Measurements from ENCODE around the gene OCRL. TPM values are rescaled to one million over a fixed set of nuclear protein-coding genes. Genes with fewer than 3 reads are reported as not detected.

OCRL gene
- total and polyA plus RNA-seq, 2 of the 13 experiments (the other 11 are each of a cell fraction or from before 2014, with no cell fraction given) = 13.4 to 32.0 TPM

DNA sequence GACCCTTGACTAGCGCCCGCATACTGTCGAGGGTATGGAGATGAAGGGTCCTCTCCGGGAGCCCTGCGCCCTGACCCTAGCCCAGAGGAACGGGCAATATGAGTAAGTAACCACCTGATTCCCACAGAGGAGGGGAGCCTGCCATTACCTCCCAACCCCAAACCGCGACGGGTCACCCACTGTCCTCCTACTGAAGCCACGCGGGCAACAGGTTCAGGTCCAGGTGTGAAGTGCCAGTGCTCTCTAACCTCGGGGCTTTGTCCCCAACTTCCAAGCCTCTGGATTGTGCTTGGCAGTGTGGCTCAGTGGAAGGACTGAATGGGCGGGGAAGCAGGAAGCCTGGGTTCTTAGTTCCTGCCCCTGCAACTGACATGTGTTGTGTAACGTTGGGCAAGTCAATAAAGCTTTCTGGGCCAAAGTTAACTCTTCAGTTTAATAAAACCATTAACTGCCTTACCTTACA lies 694 bp downstream of the OCRL start (continued):
- TF ChIP-seq ZNF407 (CRISPR knock-in tag; IDR thresholded peaks at IDR 0.05; ENCODE audit: not compliant biosample characterization) = no peak
- no peak for TF ChIP-seq MNT (IDR thresholded peaks at IDR 0.05)
- TF ChIP-seq FOSL2 (CRISPR knock-in tag; IDR thresholded peaks at IDR 0.05) = no peak
- peak in 1 of 2 experiments; percentile 42; a peak in 1 of 4 replicates for TF ChIP-seq POLR2A (IDR thresholded peaks at IDR 0.05; ENCODE audit: insufficient read depth in 1 of 2, low read depth in 2 of 2, low read length in 2 of 2)
- TF ChIP-seq, protein P1, sequence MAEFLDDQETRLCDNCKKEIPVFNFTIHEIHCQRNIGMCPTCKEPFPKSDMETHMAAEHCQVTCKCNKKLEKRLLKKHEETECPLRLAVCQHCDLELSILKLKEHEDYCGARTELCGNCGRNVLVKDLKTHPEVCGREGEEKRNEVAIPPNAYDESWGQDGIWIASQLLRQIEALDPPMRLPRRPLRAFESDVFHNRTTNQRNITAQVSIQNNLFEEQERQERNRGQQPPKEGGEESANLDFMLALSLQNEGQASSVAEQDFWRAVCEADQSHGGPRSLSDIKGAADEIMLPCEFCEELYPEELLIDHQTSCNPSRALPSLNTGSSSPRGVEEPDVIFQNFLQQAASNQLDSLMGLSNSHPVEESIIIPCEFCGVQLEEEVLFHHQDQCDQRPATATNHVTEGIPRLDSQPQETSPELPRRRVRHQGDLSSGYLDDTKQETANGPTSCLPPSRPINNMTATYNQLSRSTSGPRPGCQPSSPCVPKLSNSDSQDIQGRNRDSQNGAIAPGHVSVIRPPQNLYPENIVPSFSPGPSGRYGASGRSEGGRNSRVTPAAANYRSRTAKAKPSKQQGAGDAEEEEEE (CRISPR knock-in tag; IDR thresholded peaks at IDR 0.05; ENCODE audit: borderline replicate concordance) = no peak
- TF ChIP-seq ZNF614 (CRISPR knock-in tag; IDR thresholded peaks at IDR 0.05; ENCODE audit: borderline replicate concordance) = no peak
- TF ChIP-seq REST (IDR thresholded peaks at IDR 0.05; ENCODE audit: borderline replicate concordance in 1 of 2, low read depth in 1 of 2, low read length in 2 of 2) = no peak
- TF ChIP-seq HNRNPLL (IDR thresholded peaks at IDR 0.05; ENCODE audit: low read depth, low read length, poor library complexity, severe bottlenecking) = no peak
- TF ChIP-seq DNMT1 (CRISPR knock-in tag; IDR thresholded peaks at IDR 0.05) = no peak
- TF ChIP-seq NFIB (CRISPR knock-in tag; IDR thresholded peaks at IDR 0.05; ENCODE audit: borderline replicate concordance) = no peak
- no peak for TF ChIP-seq ZNF607 (CRISPR knock-in tag; IDR thresholded peaks at IDR 0.05; ENCODE audit: borderline replicate concordance)
- no peak for TF ChIP-seq FOXO4 (CRISPR knock-in tag; conservative IDR thresholded peaks at IDR 0.05)

Measured in HepG2 (cell line).